MM.1S (cell line): ENCODE results near the gene NDUFV3.
A peak's percentile ranks its signal among the peaks of the same experiment; 100 is the strongest.

ENCODE experiments used
- DNase-seq: peaks from one replicate; pipeline ENCODE4 v3.0.0-alpha.2; 2015
- H2AFZ ChIP-seq: fragments of 300-600 bp; sonication (generic); 2 replicates; pipeline ENCODE4 v1.6.0; 2016; ENCODE audit warnings: antibody characterized with exemption, low read length
- H3F3A ChIP-seq: fragments of 300-600 bp; sonication (generic); 2 replicates; pipeline ENCODE4 v1.6.1; 2016; ENCODE audit warnings: mild to moderate bottlenecking, antibody characterized with exemption, low read length, moderate library complexity, mixed read lengths; ENCODE audit not compliant: insufficient read depth
- H3K27ac ChIP-seq: fragments of 300-600 bp; sonication (generic); 2 replicates; pipeline ENCODE4 v1.5.1; 2016; ENCODE audit warnings: mild to moderate bottlenecking, low read length
- H3K27me3 ChIP-seq: fragments of 300-600 bp; sonication (generic); replicated peaks from 2 replicates; pipeline ENCODE4 v1.6.0; 2016; ENCODE audit warnings: low read length; ENCODE audit not compliant: insufficient read depth
- H3K36me3 ChIP-seq: fragments of 300-600 bp; sonication (generic); replicated peaks from 2 replicates; pipeline ENCODE4 v1.6.1; 2016; ENCODE audit warnings: mild to moderate bottlenecking, low read length, mixed read lengths; ENCODE audit not compliant: insufficient read depth
- H3K4me1 ChIP-seq: fragments of 300-600 bp; sonication (generic); 2 replicates; pipeline ENCODE4 v1.6.1; 2016; ENCODE audit warnings: low read length, mixed read lengths
- H3K4me2 ChIP-seq: fragments of 300-600 bp; sonication (generic); 2 replicates; pipeline ENCODE4 v1.6.0; 2016; ENCODE audit warnings: low read depth, low read length
- H3K4me3 ChIP-seq: fragments of 300-600 bp; sonication (generic); 2 replicates; pipeline ENCODE4 v1.5.1; 2016; ENCODE audit warnings: low read length, mixed read lengths
- H3K79me2 ChIP-seq: fragments of 300-600 bp; sonication (generic); 2 replicates; pipeline ENCODE4 v1.6.1; 2016; ENCODE audit warnings: mixed run types, low read length, mixed read lengths
- H3K9ac ChIP-seq: fragments of 300-600 bp; sonication (generic); 2 replicates; pipeline ENCODE4 v1.6.1; 2016; ENCODE audit warnings: low read length, mixed read lengths
- H3K9me2 ChIP-seq: fragments of 300-600 bp; sonication (generic); replicated peaks from 2 replicates; pipeline ENCODE4 v1.6.1; 2016; ENCODE audit warnings: mild to moderate bottlenecking, low read length, mixed read lengths; ENCODE audit not compliant: insufficient read depth
- H3K9me3 ChIP-seq: fragments of 300-600 bp; sonication (generic); replicated peaks from 2 replicates; pipeline ENCODE4 v1.6.1; 2016; ENCODE audit warnings: mild to moderate bottlenecking, low read length, mixed read lengths; ENCODE audit not compliant: insufficient read depth
- H4K20me1 ChIP-seq: fragments of 300-600 bp; sonication (generic); 2 replicates; pipeline ENCODE4 v1.6.1; 2016; ENCODE audit warnings: mild to moderate bottlenecking, low read length, moderate library complexity, mixed read lengths; ENCODE audit not compliant: insufficient read depth
- EZH2 ChIP-seq: fragments of 300-600 bp; sonication (generic); optimal IDR thresholded peaks from 2 replicates; pipeline ENCODE3; 2017; ENCODE audit warnings: low read depth, mild to moderate bottlenecking, antibody characterized with exemption, low read length, mixed read lengths
- EZH2phosphoT487 ChIP-seq: fragments of 300-600 bp; sonication (generic); IDR thresholded peaks from 2 replicates; pipeline ENCODE4 v1.6.1; 2018; ENCODE audit warnings: antibody characterized with exemption, low read length
- TF ChIP-seq, protein P1 (sequence below): fragments of 300-600 bp; sonication (generic); IDR thresholded peaks from 2 replicates; pipeline ENCODE4 v1.5.1; 2016; ENCODE audit warnings: antibody characterized with exemption, low read length, mixed read lengths

The NDUFV3 gene

DNA sequence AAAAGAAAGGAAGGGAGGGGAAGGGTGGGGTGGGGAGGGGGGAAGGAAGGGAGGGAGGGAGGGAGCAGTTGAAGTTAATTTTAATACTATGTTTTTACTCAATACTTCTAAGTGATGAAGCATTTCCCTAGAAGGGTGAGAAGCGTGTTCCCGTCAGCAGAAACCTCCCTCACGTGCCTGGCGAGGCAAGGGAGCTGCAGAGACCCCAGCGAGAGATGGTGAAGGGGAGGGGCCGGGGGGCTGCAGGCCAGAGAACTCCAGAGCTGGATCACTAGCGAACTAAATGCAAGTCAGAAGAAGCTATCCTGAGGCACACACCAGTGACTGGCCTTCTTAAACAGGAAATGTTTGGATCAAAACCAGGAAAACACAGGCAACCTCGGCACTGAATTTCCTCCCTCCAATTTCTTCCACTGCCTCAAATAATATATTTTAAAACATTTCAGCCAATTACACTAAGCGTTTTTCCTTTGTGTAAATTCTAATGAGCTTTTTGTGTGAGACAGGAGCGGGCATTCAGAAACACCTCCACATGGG lies 31.7 kb upstream of the NDUFV3 start:
- no peaks in the 10 kb centered on the region for H3K9me3 ChIP-seq
- no peak overlapping the region for H3K9ac ChIP-seq
- H2AFZ ChIP-seq, result no peak overlapping the region
- no peak overlapping the region for H3K27ac ChIP-seq
- no peaks in the 10 kb centered on the region for H3F3A ChIP-seq
- no peak for DNase-seq
- TF ChIP-seq EZH2phosphoT487 (no peak), EZH2 (no peak)
- TF ChIP-seq, protein P1, sequence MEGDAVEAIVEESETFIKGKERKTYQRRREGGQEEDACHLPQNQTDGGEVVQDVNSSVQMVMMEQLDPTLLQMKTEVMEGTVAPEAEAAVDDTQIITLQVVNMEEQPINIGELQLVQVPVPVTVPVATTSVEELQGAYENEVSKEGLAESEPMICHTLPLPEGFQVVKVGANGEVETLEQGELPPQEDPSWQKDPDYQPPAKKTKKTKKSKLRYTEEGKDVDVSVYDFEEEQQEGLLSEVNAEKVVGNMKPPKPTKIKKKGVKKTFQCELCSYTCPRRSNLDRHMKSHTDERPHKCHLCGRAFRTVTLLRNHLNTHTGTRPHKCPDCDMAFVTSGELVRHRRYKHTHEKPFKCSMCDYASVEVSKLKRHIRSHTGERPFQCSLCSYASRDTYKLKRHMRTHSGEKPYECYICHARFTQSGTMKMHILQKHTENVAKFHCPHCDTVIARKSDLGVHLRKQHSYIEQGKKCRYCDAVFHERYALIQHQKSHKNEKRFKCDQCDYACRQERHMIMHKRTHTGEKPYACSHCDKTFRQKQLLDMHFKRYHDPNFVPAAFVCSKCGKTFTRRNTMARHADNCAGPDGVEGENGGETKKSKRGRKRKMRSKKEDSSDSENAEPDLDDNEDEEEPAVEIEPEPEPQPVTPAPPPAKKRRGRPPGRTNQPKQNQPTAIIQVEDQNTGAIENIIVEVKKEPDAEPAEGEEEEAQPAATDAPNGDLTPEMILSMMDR, result no peak
- H3K27me3 ChIP-seq, result no peaks in the 10 kb centered on the region
- H4K20me1 ChIP-seq, result peaks cover 56% of the 10 kb centered on the region
- no peak overlapping the region for H3K4me3 ChIP-seq
- no peaks in the 10 kb centered on the region for H3K4me1 ChIP-seq
- no peak overlapping the region for H3K4me2 ChIP-seq
- H3K9me2 ChIP-seq, result no peaks in the 10 kb centered on the region
- peaks cover 47% of the 10 kb centered on the region for H3K36me3 ChIP-seq
- H3K79me2 ChIP-seq, result peaks cover 95% of the 10 kb centered on the region

DNA sequence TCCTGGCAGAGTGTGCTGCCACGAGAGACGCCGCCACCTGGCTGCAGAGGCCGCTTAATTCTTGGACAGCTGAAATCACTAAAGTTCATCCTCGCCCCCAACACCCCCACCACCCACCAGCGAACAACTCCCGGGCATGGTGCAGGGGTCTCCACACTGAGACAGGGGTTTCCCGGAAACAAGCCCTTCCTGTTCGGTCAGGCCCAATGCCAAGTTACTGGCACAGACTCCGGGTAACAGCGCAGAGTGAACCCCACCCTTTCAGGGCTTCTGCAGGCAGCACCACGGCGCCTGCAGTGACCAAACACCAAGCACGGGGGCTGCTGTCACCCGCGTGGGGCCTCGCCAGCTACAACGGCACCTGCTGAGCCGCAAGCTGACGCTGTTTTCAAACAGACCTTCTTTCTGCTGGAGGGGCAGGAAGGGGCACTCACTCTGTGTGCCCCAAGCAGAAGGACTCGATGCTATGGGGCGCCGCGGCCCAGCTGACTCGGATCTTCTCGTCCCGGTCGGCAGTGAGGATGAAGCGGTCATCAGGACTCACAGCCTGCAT lies 31.2 kb upstream of the NDUFV3 start:
- Histone ChIP-seq H3F3A (no peaks in the 10 kb centered on the region), H3K9me2 (no peaks in the 10 kb centered on the region), H2AFZ (no peak overlapping the region), H3K4me3 (no peak overlapping the region), H3K9me3 (no peaks in the 10 kb centered on the region), H4K20me1 (peaks cover 61% of the 10 kb centered on the region), H3K27me3 (no peaks in the 10 kb centered on the region), H3K79me2 (peaks cover 95% of the 10 kb centered on the region), H3K36me3 (peaks cover 45% of the 10 kb centered on the region), H3K27ac (no peak overlapping the region), H3K4me2 (no peak overlapping the region), H3K9ac (no peak overlapping the region), H3K4me1 (no peaks in the 10 kb centered on the region)
- no peak for DNase-seq
- TF ChIP-seq EZH2, result no peak
- TF ChIP-seq, protein P1, result no peak
- TF ChIP-seq EZH2phosphoT487, result no peak

DNA sequence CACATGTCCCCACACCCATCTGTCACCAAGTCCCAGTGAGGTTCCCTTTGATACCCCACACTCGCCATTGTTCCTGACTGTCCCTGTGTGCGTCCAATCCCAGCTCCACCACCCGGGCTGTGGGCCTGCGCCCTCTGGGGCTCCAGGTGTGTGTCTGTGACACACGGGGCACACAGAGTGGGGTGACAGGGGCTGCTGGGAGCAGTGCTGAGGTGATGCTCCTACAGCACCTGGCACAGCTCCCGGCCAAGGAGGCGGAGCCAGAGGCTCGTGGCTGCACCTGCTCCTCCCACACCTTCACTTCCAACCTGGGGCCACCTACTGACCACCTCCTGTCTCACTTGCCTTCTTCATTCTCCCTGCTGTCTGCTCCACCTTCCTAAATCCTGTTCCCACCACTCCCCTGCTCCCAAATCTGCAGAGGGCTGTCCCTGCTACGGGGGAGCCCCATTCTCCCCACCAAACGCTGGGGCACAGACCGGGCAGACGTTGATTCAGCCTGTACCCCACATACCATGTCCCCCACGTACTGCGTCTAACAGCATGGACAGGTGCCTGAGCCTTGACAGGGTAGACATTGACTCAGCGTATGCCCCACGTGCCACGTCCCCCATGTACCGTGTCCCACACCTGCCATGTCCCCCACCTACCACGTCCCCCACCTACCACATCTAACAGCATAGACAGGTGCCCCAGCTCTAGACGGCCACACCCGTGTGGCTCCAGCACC lies 30.2 kb upstream of the NDUFV3 start:
- H3K27ac ChIP-seq, result no peak overlapping the region
- no peak overlapping the region for H3K4me2 ChIP-seq
- peaks cover 95% of the 10 kb centered on the region for H3K79me2 ChIP-seq
- no peaks in the 10 kb centered on the region for H3K4me1 ChIP-seq
- no peak for DNase-seq
- TF ChIP-seq EZH2, result no peak
- TF ChIP-seq, protein P1, result peak; percentile 29
- no peak overlapping the region for H2AFZ ChIP-seq
- H3K9ac ChIP-seq, result no peak overlapping the region
- no peaks in the 10 kb centered on the region for H3F3A ChIP-seq
- no peak overlapping the region for H3K4me3 ChIP-seq
- H3K27me3 ChIP-seq, result no peaks in the 10 kb centered on the region
- H3K9me2 ChIP-seq, result no peaks in the 10 kb centered on the region
- peaks cover 64% of the 10 kb centered on the region for H4K20me1 ChIP-seq
- no peaks in the 10 kb centered on the region for H3K9me3 ChIP-seq
- peaks cover 40% of the 10 kb centered on the region for H3K36me3 ChIP-seq
